Mesenchymal stem cell (in vitro differentiated cells and primary cell): ENCODE data around the gene MC1R.
A peak's percentile ranks its signal among the peaks of the same experiment; 100 is the strongest.

ENCODE experiments used
- DNase-seq: peaks from one replicate; pipeline ENCODE4 v3.0.0-alpha.2; 2013
- H2AFZ ChIP-seq: one replicate; pipeline ENCODE4 v1.6.1; 2013; ENCODE audit warnings: low read depth, mild to moderate bottlenecking, control low read depth, inconsistent platforms, low read length, moderate library complexity
- H2AK5ac ChIP-seq: 2 replicates; pipeline ENCODE4 v1.6.1; 2013; ENCODE audit warnings: low read length, moderate library complexity, mild to moderate bottlenecking, inconsistent platforms; ENCODE audit not compliant: severe bottlenecking
- H2BK120ac ChIP-seq: one replicate; pipeline ENCODE4 v1.6.1; 2013; ENCODE audit warnings: low read depth, mild to moderate bottlenecking, inconsistent platforms, low read length, moderate library complexity
- H2BK12ac ChIP-seq, 2 experiments: one replicate each; pipeline ENCODE4 v1.6.1; 2013; ENCODE audit warnings: inconsistent platforms in 2 of 2, low read length in 2 of 2, mild to moderate bottlenecking in 2 of 2, moderate library complexity in 2 of 2, control low read depth in 1 of 2
- H2BK15ac ChIP-seq: one replicate; pipeline ENCODE4 v1.6.1; 2013; ENCODE audit warnings: mild to moderate bottlenecking, low read depth, inconsistent platforms; ENCODE audit not compliant: poor library complexity, severe bottlenecking
- H2BK5ac ChIP-seq: 2 replicates; pipeline ENCODE4 v1.6.1; 2013; ENCODE audit warnings: low read depth, mild to moderate bottlenecking, low read length, control low read depth, inconsistent platforms; ENCODE audit not compliant: poor library complexity, severe bottlenecking
- H3K14ac ChIP-seq, 2 experiments: one replicate each; pipeline ENCODE4 v1.6.1; 2013; ENCODE audit warnings: inconsistent platforms in 2 of 2, low read length in 2 of 2, control low read depth in 1 of 2, mild to moderate bottlenecking in 1 of 2, moderate library complexity in 1 of 2
- H3K18ac ChIP-seq, 2 experiments: one replicate each; pipeline ENCODE4 v1.6.1; 2013; ENCODE audit warnings: inconsistent platforms in 2 of 2, low read length in 2 of 2, control low read depth in 1 of 2, low read depth in 1 of 2, mild to moderate bottlenecking in 1 of 2
- H3K23ac ChIP-seq, 2 experiments: one replicate each; pipeline ENCODE4 v1.6.1; 2013; ENCODE audit warnings: inconsistent platforms in 2 of 2, low read length in 2 of 2, mild to moderate bottlenecking in 2 of 2, moderate library complexity in 2 of 2, control low read depth in 1 of 2
- H3K27ac ChIP-seq: 2 replicates; pipeline ENCODE4 v1.5.1; 2013; ENCODE audit warnings: mild to moderate bottlenecking, moderate library complexity, low read length, control low read depth, inconsistent platforms; ENCODE audit not compliant: poor library complexity, severe bottlenecking
- H3K27me3 ChIP-seq, 2 experiments: 2 replicates each; pipeline versions ENCODE4 v1.6.1 to v1.7.0; 2013; ENCODE audit warnings: low read length in 2 of 2, mild to moderate bottlenecking in 2 of 2, moderate library complexity in 2 of 2, control low read depth in 1 of 2, inconsistent platforms in 1 of 2; ENCODE audit not compliant: control insufficient read depth in 1 of 2, insufficient read depth in 1 of 2
- H3K36me3 ChIP-seq, 2 experiments: 2 replicates each; pipeline versions ENCODE4 v1.6.1 to v1.7.0; 2013; ENCODE audit warnings: low read length in 2 of 2, control low read depth in 1 of 2, inconsistent platforms in 1 of 2, low read depth in 1 of 2, mild to moderate bottlenecking in 1 of 2; ENCODE audit not compliant: insufficient read depth in 2 of 2, control insufficient read depth in 1 of 2
- H3K4ac ChIP-seq, 2 experiments: one replicate each; pipeline ENCODE4 v1.6.1; 2013; ENCODE audit warnings: inconsistent platforms in 2 of 2, low read length in 2 of 2, mild to moderate bottlenecking in 2 of 2, moderate library complexity in 2 of 2, control low read depth in 1 of 2, low read depth in 1 of 2
- H3K4me1 ChIP-seq: 2 replicates; pipeline ENCODE4 v1.6.1; 2013; ENCODE audit warnings: low read depth, low read length, control low read depth; ENCODE audit not compliant: control insufficient read depth, insufficient read depth
- H3K4me2 ChIP-seq: 2 replicates; pipeline ENCODE4 v1.6.1; 2013; ENCODE audit warnings: low read length, mild to moderate bottlenecking, inconsistent platforms; ENCODE audit not compliant: poor library complexity, severe bottlenecking
- H3K4me3 ChIP-seq, 2 experiments: 2 replicates each; pipeline versions ENCODE4 v1.5.1 to v1.7.0; 2013; ENCODE audit warnings: low read length in 2 of 2, mild to moderate bottlenecking in 2 of 2, control low read depth in 1 of 2, low read depth in 1 of 2; ENCODE audit not compliant: insufficient read depth in 1 of 2
- H3K79me1 ChIP-seq: replicated peaks from 2 replicates; pipeline ENCODE4 v1.6.1; 2013; ENCODE audit warnings: mild to moderate bottlenecking, control low read depth, low read length, inconsistent platforms; ENCODE audit not compliant: poor library complexity, severe bottlenecking
- H3K9ac ChIP-seq: 2 replicates; pipeline ENCODE4 v1.7.0; 2013; ENCODE audit warnings: mild to moderate bottlenecking, low read length, moderate library complexity
- H3K9me3 ChIP-seq: 2 replicates; pipeline ENCODE4 v1.7.0; 2013; ENCODE audit warnings: mild to moderate bottlenecking, low read length; ENCODE audit not compliant: control insufficient read depth
- H4K8ac ChIP-seq: one replicate; pipeline ENCODE4 v1.6.1; 2013; ENCODE audit warnings: inconsistent platforms, mild to moderate bottlenecking, low read length, moderate library complexity
- H4K91ac ChIP-seq: one replicate; pipeline ENCODE4 v1.6.1; 2013; ENCODE audit warnings: mild to moderate bottlenecking, low read length, inconsistent platforms
- WGBS: methylation state at CpG from one replicate; pipeline ENCODE4 v1.1.7; 2013; ENCODE audit warnings: mixed read lengths; 5-methylcytosine and 5-hydroxymethylcytosine counted together

Gene MC1R

DNA sequence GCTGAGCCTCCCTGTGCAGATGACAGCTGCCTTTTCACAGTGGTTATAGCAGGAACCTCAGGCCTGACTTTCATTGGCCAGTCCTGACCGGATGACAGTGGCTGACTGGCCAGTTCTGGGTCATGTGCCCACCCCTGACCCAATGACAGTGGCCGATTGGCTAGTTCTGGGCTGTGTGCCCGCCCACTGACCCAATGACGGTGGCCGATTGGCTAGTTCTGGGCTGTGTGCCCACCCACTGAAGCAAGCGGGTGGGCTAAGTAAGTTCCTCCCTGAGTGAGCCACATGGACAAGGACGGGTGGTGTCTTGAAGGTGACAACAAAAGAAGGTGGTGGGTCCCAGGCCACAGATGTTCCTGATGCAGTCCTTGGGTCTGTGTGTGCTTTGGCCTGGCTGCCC is 39.4 kb downstream of the MC1R start:
- H2BK5ac ChIP-seq = no peak overlapping the region
- peaks cover 35% of the 10 kb centered on the region for H3K79me1 ChIP-seq
- DNase-seq = peak; percentile 32
- no peaks in the 10 kb centered on the region for H3K27me3 ChIP-seq
- no peak overlapping the region for H3K4ac ChIP-seq
- 97% methylated on average over 7 of the region's 7 CpGs for WGBS
- H2BK120ac ChIP-seq = no peak overlapping the region
- no peak overlapping the region for H3K23ac ChIP-seq
- H2BK15ac ChIP-seq = no peak overlapping the region
- H3K27ac ChIP-seq = no peak overlapping the region
- H2AK5ac ChIP-seq = no peak overlapping the region
- no peak overlapping the region for H3K4me3 ChIP-seq
- no peak overlapping the region for H3K4me2 ChIP-seq
- no peak overlapping the region for H2AFZ ChIP-seq
- peaks cover 2% of the 10 kb centered on the region for H3K4me1 ChIP-seq
- no peak overlapping the region for H3K14ac ChIP-seq
- no peak overlapping the region for H2BK12ac ChIP-seq
- no peaks in the 10 kb centered on the region for H3K9me3 ChIP-seq
- no peak overlapping the region for H4K91ac ChIP-seq
- no peak overlapping the region for H3K9ac ChIP-seq
- H4K8ac ChIP-seq = no peak overlapping the region
- no peak overlapping the region for H3K18ac ChIP-seq
- peaks cover 51 to 78% of the 10 kb centered on the region in 2 experiments for H3K36me3 ChIP-seq

DNA sequence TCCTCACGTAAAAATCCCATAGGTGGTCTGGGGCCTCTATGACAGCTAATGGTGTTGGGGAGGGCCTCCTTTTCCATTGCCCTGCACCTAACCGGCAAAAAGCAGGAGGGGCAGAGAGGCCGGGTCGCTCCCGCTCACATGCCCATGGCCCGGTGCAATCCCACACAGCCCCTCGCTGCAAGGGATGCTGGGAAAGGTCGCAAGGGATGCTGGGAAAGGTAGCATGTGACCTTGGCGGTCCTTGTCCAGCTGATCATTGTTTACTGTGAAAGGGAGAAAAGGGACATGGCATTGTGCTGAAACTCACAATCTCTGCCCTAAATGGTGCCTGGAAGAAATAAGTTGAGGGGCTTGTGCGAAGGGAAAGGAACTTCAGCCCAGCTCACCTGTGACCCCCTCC is 39.9 kb downstream of the MC1R start:
- H3K23ac ChIP-seq = no peak overlapping the region
- H3K18ac ChIP-seq = no peak overlapping the region
- no peak overlapping the region for H2BK120ac ChIP-seq
- no peak overlapping the region for H2AK5ac ChIP-seq
- no peak overlapping the region for H2BK15ac ChIP-seq
- H3K27ac ChIP-seq = no peak overlapping the region
- no peak overlapping the region for H4K8ac ChIP-seq
- H3K9ac ChIP-seq = no peak overlapping the region
- peaks cover 2% of the 10 kb centered on the region for H3K4me1 ChIP-seq
- no peaks in the 10 kb centered on the region for H3K27me3 ChIP-seq
- no peak overlapping the region for H2BK5ac ChIP-seq
- peaks cover 51 to 80% of the 10 kb centered on the region in 2 experiments for H3K36me3 ChIP-seq
- H2AFZ ChIP-seq = no peak overlapping the region
- DNase-seq = no peak
- 98% methylated on average over 10 of the region's 10 CpGs for WGBS
- H3K4me3 ChIP-seq = no peak overlapping the region
- no peak overlapping the region for H3K4ac ChIP-seq
- no peak overlapping the region for H2BK12ac ChIP-seq
- no peak overlapping the region for H4K91ac ChIP-seq
- H3K4me2 ChIP-seq = no peak overlapping the region
- H3K79me1 ChIP-seq = peaks cover 29% of the 10 kb centered on the region
- no peaks in the 10 kb centered on the region for H3K9me3 ChIP-seq
- no peak overlapping the region for H3K14ac ChIP-seq

GRCh38 chr16:89960966-89961365 is 42.3 kb downstream of the MC1R start:
- no peak overlapping the region for H3K23ac ChIP-seq
- no peak overlapping the region for H4K91ac ChIP-seq
- no peak overlapping the region for H3K4me2 ChIP-seq
- no peak overlapping the region for H2BK5ac ChIP-seq
- H3K4ac ChIP-seq = no peak overlapping the region
- H3K9ac ChIP-seq = no peak overlapping the region
- 98% methylated on average over 13 of the region's 13 CpGs for WGBS
- no peak overlapping the region for H2AK5ac ChIP-seq
- H3K27ac ChIP-seq = no peak overlapping the region
- no peak overlapping the region for H3K18ac ChIP-seq
- no peak overlapping the region for H4K8ac ChIP-seq
- no peaks in the 10 kb centered on the region for H3K9me3 ChIP-seq
- no peak overlapping the region for H3K4me3 ChIP-seq
- H3K27me3 ChIP-seq = no peaks in the 10 kb centered on the region
- H2BK15ac ChIP-seq = no peak overlapping the region
- peaks cover 13% of the 10 kb centered on the region for H3K79me1 ChIP-seq
- H3K36me3 ChIP-seq = peaks cover 52 to 82% of the 10 kb centered on the region in 2 experiments
- H3K14ac ChIP-seq = no peak overlapping the region
- H2BK12ac ChIP-seq = no peak overlapping the region
- no peak overlapping the region for H2AFZ ChIP-seq
- no peak overlapping the region for H2BK120ac ChIP-seq
- DNase-seq = no peak
- no peaks in the 10 kb centered on the region for H3K4me1 ChIP-seq

GRCh38 chr16:89961920-89962319 is 43.3 kb downstream of the MC1R start:
- no peak overlapping the region for H3K4ac ChIP-seq
- H3K36me3 ChIP-seq = peaks cover 52 to 85% of the 10 kb centered on the region in 2 experiments
- no peak overlapping the region for H3K4me3 ChIP-seq

More at GRCh38 chr16:89961920-89962319, 43.3 kb downstream of the MC1R start:
- H2AK5ac ChIP-seq = no peak overlapping the region
- no peak overlapping the region for H2BK15ac ChIP-seq
- H2BK5ac ChIP-seq = no peak overlapping the region
- H4K91ac ChIP-seq = no peak overlapping the region
- no peak overlapping the region for H3K18ac ChIP-seq
- no peak overlapping the region for H4K8ac ChIP-seq
- no peak overlapping the region for H3K14ac ChIP-seq
- H3K27ac ChIP-seq = no peak overlapping the region
- H2BK120ac ChIP-seq = no peak overlapping the region
- no peak for DNase-seq
- H3K27me3 ChIP-seq = no peaks in the 10 kb centered on the region
- over 99% methylated on average over 23 of the region's 23 CpGs for WGBS
- no peak overlapping the region for H3K23ac ChIP-seq
- H3K79me1 ChIP-seq = peaks cover 9% of the 10 kb centered on the region
- H2BK12ac ChIP-seq = no peak overlapping the region
- no peak overlapping the region for H3K9ac ChIP-seq
- no peaks in the 10 kb centered on the region for H3K9me3 ChIP-seq
- H3K4me2 ChIP-seq = no peak overlapping the region
- peaks cover under 1% of the 10 kb centered on the region for H3K4me1 ChIP-seq
- H2AFZ ChIP-seq = no peak overlapping the region
